Tibial nerve (tissue), 4 donors: ENCODE results near the gene GLIS2. TPM values are rescaled to one million over a fixed set of nuclear protein-coding genes. Genes with fewer than 3 reads are reported as not detected.

ENCODE experiments used
- DNase-seq, 2 donors: peaks; one replicate each; pipeline ENCODE4 v3.0.0-alpha.2; 2019; ENCODE audit warnings: low spot score in 2 of 2
- H3K27ac ChIP-seq, 4 donors: fragments of 200-600 bp; sonication (generic) in 3 of 4; one replicate each; pipeline ENCODE4 v1.5.1; 2017 to 2019; ENCODE audit warnings: mild to moderate bottlenecking in 1 of 4
- H3K27me3 ChIP-seq, 2 donors: fragments of 200-600 bp; sonication (generic) in 1 of 2; one replicate each; pipeline versions ENCODE4 v1.5.1 to v1.6.0; 2017 to 2019
- H3K36me3 ChIP-seq, 3 donors: fragments of 200-600 bp; sonication (generic); one replicate each; pipeline ENCODE4 v1.5.1; 2018 to 2019
- H3K4me1 ChIP-seq, 4 donors: fragments of 200-600 bp; sonication (generic) in 3 of 4; one replicate each; pipeline ENCODE4 v1.5.1; 2017 to 2019
- H3K4me3 ChIP-seq, 4 donors: fragments of 200-600 bp; sonication (generic) in 3 of 4; one replicate each; pipeline ENCODE4 v1.5.1; 2017 to 2019; ENCODE audit warnings: mild to moderate bottlenecking in 1 of 4, moderate library complexity in 1 of 4
- H3K9me3 ChIP-seq, 4 donors: fragments of 200-600 bp; sonication (generic) in 3 of 4; one replicate each; pipeline ENCODE4 v1.5.1; 2017 to 2019
- EP300 ChIP-seq, 2 donors: sonication (generic); formaldehyde crosslinking; IDR thresholded peaks; one replicate each; pipeline ENCODE4 v1.6.1; 2017; ENCODE audit warnings: antibody characterized with exemption in 2 of 2, mild to moderate bottlenecking in 1 of 2
- POLR2A ChIP-seq, 2 donors: fragments of 450-650 bp; IDR thresholded peaks; one replicate each; pipeline ENCODE4 v1.6.1; 2017; ENCODE audit warnings: antibody characterized with exemption in 2 of 2, mild to moderate bottlenecking in 2 of 2, moderate library complexity in 2 of 2
- WGBS, 2 donors: methylation state at CpG; one replicate each; pipeline ENCODE4 v1.1.5; 2018; 5-methylcytosine and 5-hydroxymethylcytosine counted together
- total RNA-seq, 4 donors: library from RNA; depleted of rRNA; stranded (reverse); fragments of >200 nt; gene quantifications; one replicate each; pipeline ENCODE4 v1.1.0, GENCODE V29; 2016
- TF ChIP-seq, protein P1 (sequence below), 5 experiments: fragments of 200-600 bp in 3 of 5; fragments of 450-650 bp in 2 of 5; sonication (generic) in 3 of 5; IDR thresholded peaks; one replicate each; pipeline ENCODE4 v1.5.1; 2016 to 2019; ENCODE audit warnings: antibody characterized with exemption in 5 of 5, mild to moderate bottlenecking in 3 of 5, moderate library complexity in 2 of 5

The GLIS2 gene
- total RNA-seq, 4 donors from 2014 or later: 9.0 to 11.1 (median 10.8) TPM

DNA sequence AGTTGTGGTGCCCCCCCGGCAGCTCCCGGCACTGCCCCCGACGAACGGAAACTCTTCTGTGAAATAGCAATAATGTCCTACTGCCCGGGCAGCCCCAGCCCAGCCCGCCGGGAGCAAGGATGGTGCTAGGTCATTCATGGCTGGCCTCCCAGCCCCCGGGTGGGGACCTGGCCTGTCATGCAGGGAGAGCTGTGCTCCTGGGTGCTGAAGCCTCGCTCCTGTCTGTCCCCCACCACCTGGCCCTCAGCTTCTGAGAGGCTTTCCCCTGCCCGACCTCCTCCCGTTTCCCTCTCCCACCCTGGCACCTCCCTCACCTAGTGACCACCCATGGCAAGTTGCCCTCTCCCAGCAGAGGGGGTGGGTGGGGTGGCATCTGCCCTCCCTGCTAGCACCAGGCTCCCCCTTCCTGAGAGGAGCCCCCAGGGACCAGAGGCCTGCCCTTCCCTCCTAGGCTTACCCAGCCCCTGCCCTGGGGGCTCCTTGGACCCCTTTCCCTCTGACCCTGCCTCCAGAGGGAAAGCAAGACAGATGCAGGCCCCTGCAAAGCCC, 21.7 kb downstream of the GLIS2 start:
- Histone ChIP-seq H3K36me3 (peaks cover 0 to 82% (median 8%) of the 10 kb centered on the region in 3 donors), H3K27ac (peak overlapping the region in 1 of 4 donors; percentile 10), H3K4me1 (peaks cover 0 to 38% (median 0%) of the 10 kb centered on the region in 4 donors), H3K4me3 (no peak overlapping the region), H3K9me3 (no peaks in the 10 kb centered on the region), H3K27me3 (no peaks in the 10 kb centered on the region)
- DNase-seq: no peak
- WGBS, 2 donors: 72 to 77% methylated on average over 4 to 8 of the region's 12 CpGs
- TF ChIP-seq, protein P1, sequence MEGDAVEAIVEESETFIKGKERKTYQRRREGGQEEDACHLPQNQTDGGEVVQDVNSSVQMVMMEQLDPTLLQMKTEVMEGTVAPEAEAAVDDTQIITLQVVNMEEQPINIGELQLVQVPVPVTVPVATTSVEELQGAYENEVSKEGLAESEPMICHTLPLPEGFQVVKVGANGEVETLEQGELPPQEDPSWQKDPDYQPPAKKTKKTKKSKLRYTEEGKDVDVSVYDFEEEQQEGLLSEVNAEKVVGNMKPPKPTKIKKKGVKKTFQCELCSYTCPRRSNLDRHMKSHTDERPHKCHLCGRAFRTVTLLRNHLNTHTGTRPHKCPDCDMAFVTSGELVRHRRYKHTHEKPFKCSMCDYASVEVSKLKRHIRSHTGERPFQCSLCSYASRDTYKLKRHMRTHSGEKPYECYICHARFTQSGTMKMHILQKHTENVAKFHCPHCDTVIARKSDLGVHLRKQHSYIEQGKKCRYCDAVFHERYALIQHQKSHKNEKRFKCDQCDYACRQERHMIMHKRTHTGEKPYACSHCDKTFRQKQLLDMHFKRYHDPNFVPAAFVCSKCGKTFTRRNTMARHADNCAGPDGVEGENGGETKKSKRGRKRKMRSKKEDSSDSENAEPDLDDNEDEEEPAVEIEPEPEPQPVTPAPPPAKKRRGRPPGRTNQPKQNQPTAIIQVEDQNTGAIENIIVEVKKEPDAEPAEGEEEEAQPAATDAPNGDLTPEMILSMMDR (IDR thresholded peaks at IDR 0.05): no peak
- no peak for TF ChIP-seq POLR2A (IDR thresholded peaks at IDR 0.05)
- TF ChIP-seq EP300 (IDR thresholded peaks at IDR 0.05): no peak

DNA sequence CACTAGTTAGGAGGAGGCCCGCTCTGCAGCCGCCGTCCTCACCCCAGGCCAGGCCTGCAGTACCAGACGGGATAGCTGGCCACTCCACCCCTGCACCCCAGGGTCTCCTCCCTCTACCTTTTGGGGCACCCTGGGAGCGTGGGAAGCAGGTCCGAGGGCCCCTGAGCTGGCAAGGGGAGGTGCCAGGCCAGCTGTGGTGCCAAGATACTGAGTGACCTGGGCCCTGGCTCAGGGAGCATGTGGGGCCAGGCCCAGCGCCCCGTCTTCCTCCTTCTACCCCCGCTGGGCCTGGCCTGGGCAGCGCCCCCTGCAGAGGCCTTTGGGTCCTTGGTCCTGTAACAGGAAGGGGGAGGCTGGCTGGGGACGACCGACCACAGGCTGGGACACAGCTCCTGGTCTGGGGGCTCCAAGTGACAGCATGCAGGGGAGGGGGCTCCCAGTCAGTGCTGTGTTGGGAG, 22.3 kb downstream of the GLIS2 start:
- Histone ChIP-seq H3K9me3 (no peaks in the 10 kb centered on the region), H3K4me3 (no peak overlapping the region), H3K27ac (peak overlapping the region in 1 of 4 donors; percentile 53), H3K27me3 (no peaks in the 10 kb centered on the region), H3K4me1 (peaks cover 0 to 42% (median under 1%) of the 10 kb centered on the region in 4 donors), H3K36me3 (peaks cover 0 to 76% (median 8%) of the 10 kb centered on the region in 3 donors)
- DNase-seq: no peak
- 76 to 78% methylated on average over 6 to 8 of the region's 12 CpGs for WGBS, 2 donors
- TF ChIP-seq EP300 (IDR thresholded peaks at IDR 0.05) (no peak), POLR2A (IDR thresholded peaks at IDR 0.05) (no peak)
- TF ChIP-seq, protein P1 (IDR thresholded peaks at IDR 0.05): no peak

DNA sequence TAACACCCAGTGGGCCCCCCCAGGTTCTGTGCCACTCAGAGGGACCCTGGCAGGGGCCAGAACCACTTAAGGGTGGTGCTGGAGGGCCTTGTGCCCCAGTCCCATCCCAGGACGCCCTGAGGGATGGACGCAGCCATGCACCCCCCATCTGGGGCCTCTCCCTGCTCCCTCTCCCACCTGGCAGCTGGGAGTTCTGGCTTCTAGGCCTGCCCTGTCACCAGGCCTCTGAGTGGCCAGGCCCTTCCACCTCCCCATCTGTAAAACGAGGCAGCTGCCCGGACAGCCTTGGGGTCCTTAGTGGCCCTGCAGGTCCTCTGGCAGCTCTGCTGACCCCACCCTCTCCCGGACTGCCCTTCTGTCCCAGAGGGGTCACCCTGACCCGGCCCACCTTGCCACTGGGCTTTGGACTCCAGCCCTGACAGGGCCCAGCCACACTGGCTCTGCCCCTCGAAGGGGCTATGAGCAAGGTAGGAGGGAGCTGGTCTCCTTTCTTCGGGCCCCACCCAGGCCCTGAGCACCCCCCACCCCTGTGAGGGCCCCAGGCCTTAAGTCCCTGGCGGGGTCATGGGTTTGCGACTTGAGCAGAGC, 22.9 kb downstream of the GLIS2 start:
- WGBS, 2 donors: 63 to 71% methylated on average over 9 to 10 of the region's 10 CpGs
- DNase-seq: no peak
- TF ChIP-seq POLR2A (IDR thresholded peaks at IDR 0.05) (no peak), EP300 (IDR thresholded peaks at IDR 0.05) (no peak)
- TF ChIP-seq, protein P1 (IDR thresholded peaks at IDR 0.05): no peak
- H3K27ac ChIP-seq: peak overlapping the region in 1 of 4 donors; percentile 53
- H3K4me1 ChIP-seq: peaks cover 0 to 48% (median 4%) of the 10 kb centered on the region in 4 donors
- peaks cover 0 to 70% (median 8%) of the 10 kb centered on the region in 3 donors for H3K36me3 ChIP-seq
- H3K9me3 ChIP-seq: no peaks in the 10 kb centered on the region
- H3K27me3 ChIP-seq: no peaks in the 10 kb centered on the region
- no peak overlapping the region for H3K4me3 ChIP-seq

DNA sequence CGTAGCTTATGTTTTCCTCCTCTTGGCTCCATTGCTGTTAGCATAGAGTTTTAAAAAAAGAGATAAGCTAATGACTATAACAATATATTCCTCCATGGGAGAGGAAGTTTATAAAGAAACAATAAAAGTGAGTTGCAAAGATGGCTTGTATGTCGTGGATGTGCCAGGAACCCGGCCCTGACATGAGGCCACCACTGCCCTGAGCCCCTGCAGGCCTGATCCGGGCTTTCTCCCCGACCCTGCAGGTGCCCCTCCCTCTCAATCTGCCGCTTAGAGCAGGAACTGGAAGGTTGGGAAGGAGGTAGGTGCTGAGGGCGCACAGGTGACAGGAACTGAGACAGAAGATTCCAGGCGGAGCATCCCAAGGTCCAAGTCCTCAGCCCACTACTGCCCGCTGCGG, 23.6 kb downstream of the GLIS2 start:
- no peaks in the 10 kb centered on the region for H3K9me3 ChIP-seq
- WGBS, 2 donors: 61 to 76% methylated on average over 10 of the region's 10 CpGs
- TF ChIP-seq, protein P1 (IDR thresholded peaks at IDR 0.05): no peak
- TF ChIP-seq POLR2A (IDR thresholded peaks at IDR 0.05) (no peak), EP300 (IDR thresholded peaks at IDR 0.05) (no peak)
- peaks cover 0 to 50% (median 4%) of the 10 kb centered on the region in 4 donors for H3K4me1 ChIP-seq
- H3K36me3 ChIP-seq: peaks cover 0 to 66% (median 8%) of the 10 kb centered on the region in 3 donors
- H3K27me3 ChIP-seq: no peaks in the 10 kb centered on the region
- no peak for DNase-seq
- H3K27ac ChIP-seq: peak overlapping the region in 1 of 4 donors; percentile 53
- H3K4me3 ChIP-seq: no peak overlapping the region

DNA sequence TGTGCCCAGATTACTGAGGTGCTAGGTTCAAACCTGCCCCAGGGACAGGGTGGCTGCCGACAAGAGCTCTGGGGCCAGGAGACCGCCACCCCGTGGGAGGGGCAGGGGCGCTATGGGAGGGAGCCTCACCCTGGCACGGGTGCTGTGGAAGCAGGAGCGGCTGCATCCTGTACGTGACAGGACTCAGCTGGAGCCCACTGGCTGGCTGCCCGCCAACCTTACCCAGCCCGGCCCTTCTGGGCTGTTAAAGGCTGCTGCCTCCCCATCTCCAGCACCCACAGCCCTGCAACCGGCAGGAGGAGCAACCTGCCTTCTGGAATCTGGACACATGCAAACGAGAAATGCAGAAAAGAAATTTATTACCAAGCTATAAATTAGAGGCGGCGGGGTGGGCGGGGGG, 24.0 kb downstream of the GLIS2 start:
- H3K27me3 ChIP-seq: no peaks in the 10 kb centered on the region
- H3K36me3 ChIP-seq: peaks cover 0 to 62% (median 8%) of the 10 kb centered on the region in 3 donors
- no peak overlapping the region for H3K4me3 ChIP-seq
- TF ChIP-seq, protein P1 (IDR thresholded peaks at IDR 0.05): no peak
- TF ChIP-seq EP300 (IDR thresholded peaks at IDR 0.05): no peak
- TF ChIP-seq POLR2A (IDR thresholded peaks at IDR 0.05): no peak
- peaks cover 0 to 53% (median 4%) of the 10 kb centered on the region in 4 donors for H3K4me1 ChIP-seq
- H3K27ac ChIP-seq: peak overlapping the region in 1 of 4 donors; percentile 53
- WGBS, 2 donors: 46 to 58% methylated on average over 9 to 14 of the region's 14 CpGs
- H3K9me3 ChIP-seq: no peaks in the 10 kb centered on the region
- no peak for DNase-seq
